ENCODE measurements around the gene LHX3.

DNA sequence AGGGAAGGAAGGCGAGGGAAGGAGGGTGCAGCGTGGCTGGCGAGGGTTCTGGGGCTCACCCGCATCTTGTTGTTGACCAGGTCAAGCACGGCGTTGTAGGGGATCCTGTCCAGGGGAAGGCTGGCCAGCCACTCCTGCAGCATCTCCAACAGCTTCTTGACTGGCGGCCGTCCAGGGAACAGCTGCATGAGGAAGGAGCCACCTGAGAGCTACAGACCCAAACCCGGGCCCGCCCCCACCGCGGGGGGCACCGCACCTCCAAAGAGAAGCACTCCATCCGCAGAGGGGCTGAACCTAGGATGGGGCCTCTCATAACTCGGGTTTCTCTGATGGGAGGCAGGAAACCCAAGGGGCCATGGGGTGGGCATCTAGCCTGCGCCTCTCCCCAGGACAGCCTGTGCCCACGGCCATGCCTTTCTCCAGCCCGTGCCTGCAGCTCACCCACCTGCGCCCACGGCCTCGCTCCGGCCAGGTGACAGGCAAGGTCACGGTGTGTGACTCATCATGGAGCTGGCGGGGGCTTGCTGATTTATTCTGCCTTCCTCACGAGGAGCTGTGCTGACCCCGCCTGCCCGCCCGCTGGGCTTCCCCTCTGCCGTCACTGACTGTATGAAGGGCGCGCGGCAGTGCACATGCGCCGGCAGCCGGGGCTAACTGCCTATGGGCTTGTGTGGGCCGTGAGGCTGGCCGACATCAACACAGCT, 11.8 kb upstream of the LHX3 start:
- TF ChIP-seq, protein P1, sequence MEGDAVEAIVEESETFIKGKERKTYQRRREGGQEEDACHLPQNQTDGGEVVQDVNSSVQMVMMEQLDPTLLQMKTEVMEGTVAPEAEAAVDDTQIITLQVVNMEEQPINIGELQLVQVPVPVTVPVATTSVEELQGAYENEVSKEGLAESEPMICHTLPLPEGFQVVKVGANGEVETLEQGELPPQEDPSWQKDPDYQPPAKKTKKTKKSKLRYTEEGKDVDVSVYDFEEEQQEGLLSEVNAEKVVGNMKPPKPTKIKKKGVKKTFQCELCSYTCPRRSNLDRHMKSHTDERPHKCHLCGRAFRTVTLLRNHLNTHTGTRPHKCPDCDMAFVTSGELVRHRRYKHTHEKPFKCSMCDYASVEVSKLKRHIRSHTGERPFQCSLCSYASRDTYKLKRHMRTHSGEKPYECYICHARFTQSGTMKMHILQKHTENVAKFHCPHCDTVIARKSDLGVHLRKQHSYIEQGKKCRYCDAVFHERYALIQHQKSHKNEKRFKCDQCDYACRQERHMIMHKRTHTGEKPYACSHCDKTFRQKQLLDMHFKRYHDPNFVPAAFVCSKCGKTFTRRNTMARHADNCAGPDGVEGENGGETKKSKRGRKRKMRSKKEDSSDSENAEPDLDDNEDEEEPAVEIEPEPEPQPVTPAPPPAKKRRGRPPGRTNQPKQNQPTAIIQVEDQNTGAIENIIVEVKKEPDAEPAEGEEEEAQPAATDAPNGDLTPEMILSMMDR (IDR thresholded peaks at IDR 0.05; ENCODE audit: low read length), result no peak
- TF ChIP-seq EZH2phosphoT487 (IDR thresholded peaks at IDR 0.05; ENCODE audit: low read length), result no peak
